H1 (cell line): ENCODE measurements around the gene IL31RA. TPM values are rescaled to one million over a fixed set of nuclear protein-coding genes. Genes with fewer than 3 reads are reported as not detected.
A peak's percentile ranks its signal among the peaks of the same experiment; 100 is the strongest.

ENCODE experiments used
- CTCF ChIA-PET: fragments of 300-600 bp; sonication (Branson Sonifier 250); formaldehyde crosslinking; loops from one replicate; lab custom pipeline; 2021; ENCODE audit not compliant: partially characterized antibody; lab: Charles Lee
- POLR2A ChIA-PET: fragments of 300-600 bp; sonication (Branson Sonifier 250); formaldehyde crosslinking; loops from one replicate; lab custom pipeline; 2021; ENCODE audit warnings: inconsistent platforms; ENCODE audit not compliant: partially characterized antibody; lab: Charles Lee
- DNase-seq, 2 experiments: peaks; one replicate each; pipeline versions ENCODE4 v3.0.0 to v3.0.0-alpha.2; 2010 to 2022; ENCODE audit warnings: low spot score in 2 of 2, low read depth in 1 of 2, mixed read lengths in 1 of 2
- FAIRE-seq: peaks from 2 replicates; lab custom pipeline; 2011; peaks lifted over from hg19 to GRCh38; lab: Jason Lieb, UNC
- H2AFZ ChIP-seq: 2 replicates; pipeline ENCODE4 v1.8.1; 2012; ENCODE audit warnings: low read length, inconsistent platforms
- H2AK5ac ChIP-seq: 2 replicates; pipeline ENCODE4 v1.6.1; 2013; ENCODE audit warnings: low read depth, low read length
- H2BK120ac ChIP-seq: replicated peaks from 2 replicates; pipeline ENCODE3; 2013; ENCODE audit warnings: low read depth, low read length, inconsistent platforms
- H2BK12ac ChIP-seq: 2 replicates; pipeline ENCODE4 v1.6.1; 2013; ENCODE audit warnings: low read depth, low read length
- H2BK15ac ChIP-seq: 2 replicates; pipeline ENCODE4 v1.6.1; 2013; ENCODE audit warnings: low read length
- H2BK20ac ChIP-seq: 2 replicates; pipeline ENCODE4 v1.6.1; 2013; ENCODE audit warnings: low read length
- H2BK5ac ChIP-seq: 2 replicates; pipeline ENCODE4 v1.6.1; 2013; ENCODE audit warnings: low read depth, low read length
- H3K14ac ChIP-seq: 2 replicates; pipeline ENCODE4 v1.6.1; 2013; ENCODE audit warnings: inconsistent platforms; ENCODE audit not compliant: insufficient read length
- H3K18ac ChIP-seq: 2 replicates; pipeline ENCODE4 v1.6.1; 2013; ENCODE audit warnings: low read length; ENCODE audit errors: extremely low read depth
- H3K23ac ChIP-seq: 2 replicates; pipeline ENCODE4 v1.6.1; 2013; ENCODE audit warnings: inconsistent platforms; ENCODE audit not compliant: insufficient read length
- H3K23me2 ChIP-seq: 2 replicates; pipeline ENCODE4 v1.6.1; 2013; ENCODE audit warnings: low read depth, low read length
- H3K27ac ChIP-seq: 2 replicates; pipeline ENCODE4 v1.6.1; 2011; ENCODE audit warnings: low read depth, low read length, inconsistent platforms
- H3K27me3 ChIP-seq, 4 experiments: replicated peaks in 1 of 4; 1 replicate in 1 of 4; 2 replicates in 3 of 4; pipeline versions ENCODE4 v1.6.1 to v1.8.1; 2011 to 2013; ENCODE audit warnings: low read length in 3 of 4, mild to moderate bottlenecking in 3 of 4, inconsistent platforms in 2 of 4, mixed read lengths in 2 of 4, moderate library complexity in 1 of 4; ENCODE audit not compliant: control insufficient read depth in 3 of 4, insufficient read depth in 3 of 4; ENCODE audit errors: extremely low read depth in 1 of 4
- H3K36me3 ChIP-seq, 4 experiments: 2 replicates each; pipeline versions ENCODE4 v1.6.1 to v1.8.1; 2011 to 2013; ENCODE audit warnings: mild to moderate bottlenecking in 4 of 4, low read length in 3 of 4, moderate library complexity in 2 of 4, control low read depth in 1 of 4, inconsistent platforms in 1 of 4; ENCODE audit not compliant: insufficient read depth in 4 of 4, control insufficient read depth in 2 of 4
- H3K4ac ChIP-seq: replicated peaks from 2 replicates; pipeline ENCODE3; 2013; ENCODE audit warnings: low read length, low read depth, mixed read lengths, inconsistent platforms; ENCODE audit not compliant: insufficient read length
- H3K4me1 ChIP-seq, 4 experiments: replicated peaks in 1 of 4; 1 replicate in 1 of 4; 2 replicates in 3 of 4; pipeline versions ENCODE4 v1.6.1 to v1.8.1; 2011 to 2013; ENCODE audit warnings: low read length in 3 of 4, inconsistent platforms in 2 of 4, mixed read lengths in 1 of 4; ENCODE audit not compliant: insufficient read depth in 4 of 4, control insufficient read depth in 3 of 4
- H3K4me2 ChIP-seq, 2 experiments: 2 replicates each; pipeline versions ENCODE4 v1.6.1 to v1.8.1; 2011 to 2013; ENCODE audit warnings: low read depth in 2 of 2, low read length in 2 of 2, control low read depth in 1 of 2, inconsistent platforms in 1 of 2, mild to moderate bottlenecking in 1 of 2; ENCODE audit not compliant: insufficient read depth in 1 of 2
- H3K4me3 ChIP-seq, 4 experiments: fragments of 200-600, 300-600 bp in 1 of 4; sonication (generic), shearing (Covaris generic), sonication (Bioruptor Twin) in 1 of 4; 2 replicates each; pipeline versions ENCODE4 v1.5.1 to v1.8.1; 2011 to 2016; ENCODE audit warnings: low read length in 4 of 4, low read depth in 3 of 4, control low read depth in 2 of 4, inconsistent platforms in 2 of 4, mild to moderate bottlenecking in 2 of 4, mixed read lengths in 1 of 4, moderate library complexity in 1 of 4; ENCODE audit not compliant: insufficient read depth in 2 of 4; ENCODE audit errors: extremely low read depth in 1 of 4
- H3K56ac ChIP-seq: replicated peaks from 2 replicates; pipeline ENCODE3; 2013; ENCODE audit warnings: low read depth, mild to moderate bottlenecking, mixed read lengths, low read length, inconsistent platforms; ENCODE audit not compliant: insufficient read length
- H3K79me1 ChIP-seq: 2 replicates; pipeline ENCODE4 v1.6.1; 2013; ENCODE audit warnings: low read depth, low read length, control low read depth
- H3K79me2 ChIP-seq, 2 experiments: 2 replicates each; pipeline versions ENCODE4 v1.6.1 to v1.8.1; 2012 to 2013; ENCODE audit warnings: low read length in 2 of 2, mild to moderate bottlenecking in 2 of 2, inconsistent platforms in 1 of 2; ENCODE audit not compliant: insufficient read depth in 2 of 2, control insufficient read depth in 1 of 2
- H3K9ac ChIP-seq, 4 experiments: replicated peaks in 1 of 4; 1 replicate in 1 of 4; 2 replicates in 3 of 4; pipeline versions ENCODE4 v1.6.1 to v1.8.1; 2011 to 2013; ENCODE audit warnings: low read depth in 3 of 4, low read length in 3 of 4, control low read depth in 2 of 4, mild to moderate bottlenecking in 2 of 4, moderate library complexity in 2 of 4, inconsistent platforms in 1 of 4; ENCODE audit errors: extremely low read depth in 1 of 4
- H3K9me3 ChIP-seq, 2 experiments: 2 replicates each; pipeline versions ENCODE4 v1.6.1 to v1.8.1; 2012 to 2013; ENCODE audit warnings: mild to moderate bottlenecking in 2 of 2, moderate library complexity in 2 of 2, control low read depth in 1 of 2, inconsistent platforms in 1 of 2, low read depth in 1 of 2, low read length in 1 of 2, mixed read lengths in 1 of 2; ENCODE audit not compliant: insufficient read depth in 2 of 2
- H4K20me1 ChIP-seq, 2 experiments: replicated peaks in 1 of 2; 2 replicates each; pipeline versions ENCODE3 to v1.8.1; 2011 to 2013; ENCODE audit warnings: inconsistent platforms in 2 of 2, low read length in 2 of 2, mild to moderate bottlenecking in 1 of 2; ENCODE audit not compliant: insufficient read depth in 2 of 2, control insufficient read depth in 1 of 2
- H4K5ac ChIP-seq: 2 replicates; pipeline ENCODE4 v1.6.1; 2013; ENCODE audit warnings: low read length, low read depth, mixed read lengths, inconsistent platforms; ENCODE audit not compliant: insufficient read length
- H4K8ac ChIP-seq: 2 replicates; pipeline ENCODE4 v1.8.0; 2013; ENCODE audit warnings: mild to moderate bottlenecking, moderate library complexity, low read length, inconsistent platforms; ENCODE audit not compliant: insufficient read depth; ENCODE audit errors: extremely low read depth
- H4K91ac ChIP-seq: replicated peaks from 2 replicates; pipeline ENCODE3; 2013; ENCODE audit warnings: low read length, mixed read lengths, inconsistent platforms; ENCODE audit not compliant: insufficient read length
- ASH2L ChIP-seq: fragments of 200-600, 300-600 bp; sonication (generic); IDR thresholded peaks from one replicate; pipeline ENCODE4 v1.7.1; 2017; ENCODE audit warnings: low read length
- CHD2 ChIP-seq: IDR thresholded peaks from 2 replicates; pipeline ENCODE4 v1.6.1; 2012; ENCODE audit warnings: low read length, improper control_type of control experiment
- CTCF ChIP-seq, 3 experiments: IDR thresholded peaks; 1 replicate in 2 of 3; 2 replicates in 1 of 3; pipeline versions ENCODE4 v1.5.1 to v1.6.1; 2011; ENCODE audit warnings: low read length in 3 of 3, mild to moderate bottlenecking in 3 of 3, inconsistent platforms in 2 of 3, low read depth in 1 of 3, moderate library complexity in 1 of 3; ENCODE audit not compliant: insufficient read depth in 1 of 3; ENCODE audit errors: control extremely low read depth in 1 of 3
- GTF2F1 ChIP-seq: IDR thresholded peaks from 2 replicates; pipeline ENCODE4 v1.6.1; 2012; ENCODE audit warnings: low read depth, low read length, improper control_type of control experiment, borderline replicate concordance
- JUN ChIP-seq: IDR thresholded peaks from 2 replicates; pipeline ENCODE4 v1.6.1; 2011; ENCODE audit warnings: low read depth, mild to moderate bottlenecking, improper control_type of control experiment, low read length
- KDM4A ChIP-seq: IDR thresholded peaks from one replicate; pipeline ENCODE4 v1.7.1; 2012; ENCODE audit warnings: low read depth, mild to moderate bottlenecking, moderate library complexity, low read length, inconsistent platforms; ENCODE audit not compliant: severe bottlenecking
- RBBP5 ChIP-seq: IDR thresholded peaks from 2 replicates; pipeline ENCODE4 v1.7.1; 2012; ENCODE audit warnings: low read depth, mild to moderate bottlenecking, inconsistent platforms, low read length, moderate library complexity, borderline replicate concordance
- USF2 ChIP-seq: IDR thresholded peaks from 2 replicates; pipeline ENCODE4 v1.6.1; 2011; ENCODE audit warnings: low read length, improper control_type of control experiment
- YY1 ChIP-seq: IDR thresholded peaks from 2 replicates; pipeline ENCODE4 v1.6.1; 2011; ENCODE audit warnings: low read depth, mild to moderate bottlenecking, low read length
- WGBS, 2 experiments: shearing (Covaris generic) in 1 of 2; methylation state at CpG; one replicate each; pipeline versions ENCODE4 v1.1.6 to v1.1.7; 2013 to 2015; ENCODE audit warnings: low lambda C conversion rate in 2 of 2, mixed read lengths in 2 of 2, inconsistent platforms in 1 of 2, low coverage in 1 of 2, missing lambda C conversion rate in 1 of 2; ENCODE audit not compliant: insufficient replicate concordance in 2 of 2, insufficient coverage in 1 of 2, insufficient read length in 1 of 2; ENCODE audit errors: extremely low coverage in 1 of 2, missing lambda C conversion rate in 1 of 2; 5-methylcytosine and 5-hydroxymethylcytosine counted together
- polyA plus RNA-seq, 7 experiments: library from polyadenylated mRNA; depleted of rRNA in 3 of 7; stranded (reverse) in 5 of 7; unstranded in 2 of 7; fragments of >200 nt in 5 of 7; fragments of 200-250 nt in 2 of 7; gene quantifications; 1 replicate in 5 of 7; 2 replicates in 1 of 7; 4 replicates in 1 of 7; pipeline versions ENCODE4 v1.2.1 to v1.2.3, GENCODE V29; 2011 to 2013; ENCODE audit warnings: missing spikeins in 2 of 7, mixed read lengths in 2 of 7
- total RNA-seq: library from RNA; stranded (reverse); fragmentation: NEBNext Ultra II Directional; extraction: Animal tissue kit (Norgen Biotek cat#: 25700); gene quantifications from 2 replicates; pipeline ENCODE4 v1.2.1, GENCODE V29; 2021

IL31RA gene
- total and polyA plus RNA-seq, 2 of the 8 experiments (the other 6 are each of a cell fraction or from before 2014, with no cell fraction given) = not detected

GRCh38 chr5:55885359-55885758 lies 34.2 kb downstream of the IL31RA start:
- ChIA-PET POLR2A (no interaction called here), CTCF (interaction anchor here (0.6 kb wide), 1 partner anchor 275 kb away, joined by 3 read pairs; no protein-coding TSS in a partner anchor)
- no peaks in the 10 kb centered on the region for H3K79me2 ChIP-seq
- no peaks in the 10 kb centered on the region for H3K36me3 ChIP-seq
- DNase-seq (no peak), FAIRE-seq (no peak)
- no peak overlapping the region for H2BK20ac ChIP-seq
- no peaks in the 10 kb centered on the region for H3K27me3 ChIP-seq
- H3K14ac ChIP-seq = no peak overlapping the region
- no peak overlapping the region for H2BK15ac ChIP-seq
- no peaks in the 10 kb centered on the region for H3K9me3 ChIP-seq
- no peak for TF ChIP-seq KDM4A
- no peak for TF ChIP-seq USF2
- TF ChIP-seq CHD2 = no peak
- TF ChIP-seq RBBP5 = no peak
- no peak for TF ChIP-seq YY1
- no peak for TF ChIP-seq GTF2F1
- TF ChIP-seq ASH2L = no peak
- TF ChIP-seq CTCF (IDR thresholded peaks at IDR 0.05; ENCODE audit: control extremely low read depth in 1 of 3, insufficient read depth in 1 of 3, low read depth in 1 of 3, low read length in 3 of 3) = no peak
- TF ChIP-seq JUN = no peak
- H3K56ac ChIP-seq = no peak overlapping the region
- H3K4me1 ChIP-seq = 0 out of 7 replicates have a peak, but pooled peaks cover 0 to 3% (median 0%) of the 10 kb centered on the region in 4 experiments
- H3K79me1 ChIP-seq = no peaks in the 10 kb centered on the region
- H2BK120ac ChIP-seq = no peak overlapping the region
- H3K23ac ChIP-seq = no peak overlapping the region
- H4K20me1 ChIP-seq = no peaks in the 10 kb centered on the region
- H3K23me2 ChIP-seq = no peaks in the 10 kb centered on the region
- H3K4ac ChIP-seq = no peak overlapping the region
- no peak overlapping the region; the same call in 1 of the 2 replicates for H2BK5ac ChIP-seq
- H3K4me3 ChIP-seq = no peak overlapping the region
- H4K91ac ChIP-seq = no peak overlapping the region
- no peak overlapping the region for H3K18ac ChIP-seq
- H2BK12ac ChIP-seq = no peak overlapping the region
- H2AK5ac ChIP-seq = no peak overlapping the region
- no peak overlapping the region for H3K27ac ChIP-seq
- H4K8ac ChIP-seq = no peak overlapping the region
- peak overlapping the region; percentile 65 for H2AFZ ChIP-seq
- H3K9ac ChIP-seq = no peak overlapping the region
- H4K5ac ChIP-seq = no peak overlapping the region
- no peak overlapping the region for H3K4me2 ChIP-seq
- 88% methylated on average over 9 of the region's 9 CpGs; no CpG with 5 or more reads in 1 of the 2 experiments for WGBS, 2 experiments
